Measurements from ENCODE around the gene SLC9C2.
"Not testable (repeated sequence)": the region's sequence is repeated elsewhere in the genome, so short reads cannot be mapped to it uniquely, and the experiment has no call there.

SLC9C2 gene

DNA sequence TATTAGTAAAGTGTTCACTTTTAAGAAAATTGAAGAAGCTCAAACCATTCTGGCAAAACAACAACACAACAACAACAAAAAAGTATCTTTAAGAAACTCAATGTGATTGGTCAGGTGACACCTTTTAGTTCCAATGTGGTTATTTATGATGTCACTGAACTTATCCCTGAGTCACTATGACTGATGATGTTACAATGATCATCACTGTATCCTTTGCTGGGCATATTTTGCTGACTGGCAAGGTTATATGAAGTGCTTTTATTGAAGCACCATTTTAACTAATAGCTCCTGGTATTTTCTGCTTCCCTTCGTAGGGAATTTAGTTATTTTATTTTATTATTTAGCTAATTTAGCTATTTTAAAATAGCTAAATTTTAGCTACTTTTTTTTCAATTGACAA lies 32.2 kb upstream of the SLC9C2 start, which contains the start of gene TEX50:
TEX50 (plus strand) TSS at position 223 of the 400 bp plus-strand sequence. CDS start 184 bp downstream, outside the sequence.
- no peak within 1 kb of the TSS for H3K4me3 ChIP-seq (ENCODE audit: low read length)
- no peak for DNase-seq (ENCODE audit: low read depth)
- TF ChIP-seq, protein P1, sequence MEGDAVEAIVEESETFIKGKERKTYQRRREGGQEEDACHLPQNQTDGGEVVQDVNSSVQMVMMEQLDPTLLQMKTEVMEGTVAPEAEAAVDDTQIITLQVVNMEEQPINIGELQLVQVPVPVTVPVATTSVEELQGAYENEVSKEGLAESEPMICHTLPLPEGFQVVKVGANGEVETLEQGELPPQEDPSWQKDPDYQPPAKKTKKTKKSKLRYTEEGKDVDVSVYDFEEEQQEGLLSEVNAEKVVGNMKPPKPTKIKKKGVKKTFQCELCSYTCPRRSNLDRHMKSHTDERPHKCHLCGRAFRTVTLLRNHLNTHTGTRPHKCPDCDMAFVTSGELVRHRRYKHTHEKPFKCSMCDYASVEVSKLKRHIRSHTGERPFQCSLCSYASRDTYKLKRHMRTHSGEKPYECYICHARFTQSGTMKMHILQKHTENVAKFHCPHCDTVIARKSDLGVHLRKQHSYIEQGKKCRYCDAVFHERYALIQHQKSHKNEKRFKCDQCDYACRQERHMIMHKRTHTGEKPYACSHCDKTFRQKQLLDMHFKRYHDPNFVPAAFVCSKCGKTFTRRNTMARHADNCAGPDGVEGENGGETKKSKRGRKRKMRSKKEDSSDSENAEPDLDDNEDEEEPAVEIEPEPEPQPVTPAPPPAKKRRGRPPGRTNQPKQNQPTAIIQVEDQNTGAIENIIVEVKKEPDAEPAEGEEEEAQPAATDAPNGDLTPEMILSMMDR (conservative IDR thresholded peaks at IDR 0.05; ENCODE audit: low read depth, low read length), result no peak

DNA sequence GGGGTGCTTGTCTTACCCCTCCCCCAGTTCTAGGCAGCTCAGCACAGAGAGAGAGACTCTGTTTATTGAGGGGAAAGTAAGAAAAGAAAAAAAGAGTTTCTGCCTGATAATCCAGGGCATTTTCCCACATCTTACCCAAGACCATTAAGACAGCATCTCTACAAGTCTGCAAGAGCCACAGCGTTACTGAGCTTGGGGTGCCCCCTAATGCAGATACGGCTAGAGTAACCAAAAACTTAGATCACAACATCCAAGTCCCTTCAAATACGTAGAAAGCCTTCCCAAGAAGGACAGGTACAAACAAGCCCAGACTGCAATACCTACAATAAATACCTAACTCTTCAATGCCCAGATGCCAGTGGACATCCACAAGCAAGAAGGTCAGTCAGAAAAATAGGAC lies 26.0 kb upstream of the SLC9C2 start:
- H3K4me3 ChIP-seq (ENCODE audit: low read length), result no peak overlapping the region
- TF ChIP-seq, protein P1 (conservative IDR thresholded peaks at IDR 0.05; ENCODE audit: low read depth, low read length), result no peak
- DNase-seq (ENCODE audit: low read depth), result no peak

DNA sequence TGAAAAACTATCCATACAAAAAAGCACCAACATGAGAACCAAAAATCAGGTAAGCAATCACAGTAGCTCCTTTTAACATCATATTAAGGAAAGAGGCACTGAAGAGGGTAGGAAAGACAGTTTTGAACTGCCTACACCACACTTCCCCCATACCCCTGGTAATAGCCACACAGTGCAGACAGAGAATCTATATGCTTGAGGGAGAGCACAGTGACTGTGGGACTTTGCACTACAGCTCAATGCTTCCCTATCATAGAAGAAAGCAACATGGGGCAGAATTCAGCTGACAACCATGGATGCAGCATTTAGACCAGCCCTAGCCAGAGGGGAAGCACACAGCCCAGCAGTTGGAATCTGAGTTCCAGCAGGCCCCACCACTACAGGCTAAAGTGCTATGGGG lies 24.4 kb upstream of the SLC9C2 start:
- no peak overlapping the region for H3K4me3 ChIP-seq (ENCODE audit: low read length)
- TF ChIP-seq, protein P1 (conservative IDR thresholded peaks at IDR 0.05; ENCODE audit: low read depth, low read length), result no peak
- DNase-seq (ENCODE audit: low read depth), result no peak

DNA sequence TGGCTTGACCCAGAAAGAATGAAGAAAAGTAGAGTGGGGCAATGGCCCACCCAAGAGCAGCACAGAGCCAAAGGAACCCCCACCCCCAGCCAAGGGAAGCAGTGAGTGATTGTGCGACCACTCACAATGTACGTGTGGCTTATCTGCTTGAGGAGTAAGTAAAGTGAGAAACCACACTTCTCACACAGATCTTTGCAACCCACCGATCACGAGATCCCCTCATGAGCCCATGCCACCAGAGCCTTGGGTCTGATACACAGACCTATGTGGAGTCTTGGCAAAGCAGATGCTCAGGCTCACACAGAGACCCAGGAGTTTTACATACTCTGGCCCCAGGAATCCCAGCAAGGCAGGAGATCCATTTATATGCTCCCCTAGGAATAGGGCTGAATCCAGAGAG lies 14.0 kb upstream of the SLC9C2 start:
- no peak overlapping the region for H3K4me3 ChIP-seq (ENCODE audit: low read length)
- no peak for DNase-seq (ENCODE audit: low read depth)
- TF ChIP-seq, protein P1 (conservative IDR thresholded peaks at IDR 0.05; ENCODE audit: low read depth, low read length), result no peak

DNA sequence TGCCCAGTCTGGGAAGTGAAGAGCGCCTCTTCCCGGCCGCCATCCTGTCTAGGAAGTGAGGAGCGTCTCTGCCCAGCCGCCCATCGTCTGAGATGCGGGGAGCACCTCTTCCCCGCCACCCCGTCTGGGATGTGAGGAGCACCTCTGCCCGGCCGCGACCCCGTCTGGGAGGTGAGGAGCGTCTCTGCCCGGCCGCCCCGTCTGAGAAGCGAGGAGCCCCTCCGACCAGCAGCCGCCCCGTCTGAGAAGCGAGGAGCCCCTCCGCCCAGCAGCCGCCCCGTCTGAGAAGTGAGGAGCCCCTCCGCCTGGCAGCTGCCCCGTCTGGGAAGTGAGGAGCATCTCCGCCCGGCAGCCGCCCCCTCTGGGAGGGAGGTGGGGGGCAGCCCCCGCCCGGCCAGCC lies 10.2 kb upstream of the SLC9C2 start:
- not testable (repeated sequence) for DNase-seq (ENCODE audit: low read depth); H3K4me3 ChIP-seq (ENCODE audit: low read length)

DNA sequence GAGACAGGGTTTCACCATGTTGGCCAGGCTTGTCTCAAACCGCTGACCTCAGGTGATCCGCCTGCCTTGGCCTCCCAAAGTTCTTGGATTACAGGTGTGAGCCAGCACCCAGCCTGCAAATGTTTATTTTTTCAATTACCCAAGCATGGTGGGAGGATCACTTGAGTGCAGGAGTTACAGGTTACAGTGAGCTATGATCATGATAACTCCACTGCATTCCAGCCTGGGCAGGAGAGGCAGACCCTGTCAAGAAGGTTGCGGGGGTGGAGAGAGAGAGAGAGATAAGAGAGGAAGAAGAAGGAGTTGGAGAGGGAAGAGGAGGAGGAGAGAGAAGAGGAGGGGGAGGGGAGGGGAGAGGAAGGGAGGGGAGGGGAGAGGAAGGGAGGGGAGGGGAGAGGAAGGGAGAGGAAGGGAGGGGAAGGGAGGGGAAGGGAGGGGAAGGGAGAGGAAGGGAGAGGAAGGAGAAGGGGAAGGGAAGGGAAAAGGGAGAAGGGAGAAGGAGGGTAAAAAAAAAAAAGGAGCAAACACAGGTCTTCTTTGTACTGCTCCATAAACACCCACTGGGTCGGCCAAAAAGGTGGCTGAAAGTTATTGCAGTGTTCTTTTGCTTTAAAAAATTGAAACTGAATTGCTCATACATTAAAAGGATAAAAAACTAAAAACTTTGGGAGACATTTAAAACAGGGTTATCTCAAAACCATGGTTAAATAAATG lies 5.8 kb upstream of the SLC9C2 start:
- no peak for DNase-seq (ENCODE audit: low read depth)
- TF ChIP-seq, protein P1 (conservative IDR thresholded peaks at IDR 0.05; ENCODE audit: low read depth, low read length), result no peak

DNA sequence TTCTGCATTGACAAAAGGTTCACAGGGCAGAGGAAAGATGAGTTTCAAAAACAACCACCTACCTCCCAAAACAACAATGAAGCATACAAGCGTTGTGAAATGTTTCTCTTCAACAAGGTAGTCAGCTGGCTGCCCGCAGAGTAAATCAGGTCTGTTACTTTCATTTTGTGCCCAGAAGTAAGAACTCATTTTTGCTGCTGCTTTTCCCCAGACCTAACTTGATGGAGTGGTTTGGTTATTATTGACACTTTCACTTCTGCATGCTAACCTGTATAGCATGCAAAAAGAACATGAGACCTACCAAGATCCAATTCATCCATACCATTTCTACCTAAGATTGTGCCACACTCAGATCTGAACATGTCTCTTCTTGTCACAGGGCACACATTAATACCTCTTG lies 1.3 kb downstream of the SLC9C2 start:
- DNase-seq (ENCODE audit: low read depth), result no peak
- no peak overlapping the region for H3K4me3 ChIP-seq (ENCODE audit: low read length)
- TF ChIP-seq, protein P1 (conservative IDR thresholded peaks at IDR 0.05; ENCODE audit: low read depth, low read length), result no peak

More for the DNA sequence above, 5.8 kb upstream of the SLC9C2 start:
- H3K4me3 ChIP-seq (ENCODE audit: low read length), result no peak overlapping the region
